BLaER1 (cell line): ENCODE measurements around the gene SAMD11.

Source experiments
- H3K27ac ChIP-seq: shearing (Covaris generic); formaldehyde crosslinking; 2 replicates; pipeline ENCODE4 v1.8.1; 2022
- H3K27me3 ChIP-seq: shearing (Covaris generic); formaldehyde crosslinking; 2 replicates; pipeline ENCODE4 v1.8.1; 2022
- H3K36me3 ChIP-seq: shearing (Covaris generic); formaldehyde crosslinking; 2 replicates; pipeline ENCODE4 v1.8.1; 2022
- H3K4me1 ChIP-seq: shearing (Covaris generic); formaldehyde crosslinking; 2 replicates; pipeline ENCODE4 v1.8.1; 2022
- H3K4me2 ChIP-seq: shearing (Covaris generic); formaldehyde crosslinking; 2 replicates; pipeline ENCODE4 v1.8.1; 2022
- H3K4me3 ChIP-seq: shearing (Covaris generic); formaldehyde crosslinking; 2 replicates; pipeline ENCODE4 v1.8.1; 2022
- H3K9ac ChIP-seq: shearing (Covaris generic); formaldehyde crosslinking; 2 replicates; pipeline ENCODE4 v1.8.1; 2022
- H3K9me3 ChIP-seq: shearing (Covaris generic); formaldehyde crosslinking; 2 replicates; pipeline ENCODE4 v1.8.1; 2022
- H4K20me1 ChIP-seq: shearing (Covaris generic); formaldehyde crosslinking; 2 replicates; pipeline ENCODE4 v1.8.1; 2022
- Cebpa-rat ChIP-seq: shearing (Covaris generic); IDR thresholded peaks from 2 replicates; pipeline ENCODE4 v1.8.1; 2022

SAMD11 gene

GRCh38 chr1:905071-905749 lies 18.5 kb upstream of the SAMD11 start:
- H3K27me3 ChIP-seq, result no peaks in the 10 kb centered on the region
- peak overlapping the region; percentile 82 for H3K9ac ChIP-seq
- no peaks in the 10 kb centered on the region for H3K36me3 ChIP-seq
- H3K4me3 ChIP-seq, result peak overlapping the region; percentile 69
- H4K20me1 ChIP-seq, result peaks cover 16% of the 10 kb centered on the region
- H3K4me1 ChIP-seq, result peaks cover 42% of the 10 kb centered on the region
- peak overlapping the region; percentile 89 for H3K4me2 ChIP-seq
- H3K27ac ChIP-seq, result peak overlapping the region; percentile 85
- no peak for TF ChIP-seq Cebpa-rat
- H3K9me3 ChIP-seq, result no peaks in the 10 kb centered on the region

GRCh38 chr1:905811-906599 lies 17.7 kb upstream of the SAMD11 start:
- Histone ChIP-seq H3K4me1 (peaks cover 50% of the 10 kb centered on the region), H3K27ac (peak overlapping the region; percentile 11; the same call in 1 of the 2 replicates), H3K27me3 (no peaks in the 10 kb centered on the region), H3K9me3 (no peaks in the 10 kb centered on the region), H4K20me1 (peaks cover 16% of the 10 kb centered on the region), H3K4me2 (peak overlapping the region; percentile 89), H3K9ac (peak overlapping the region; percentile 82), H3K4me3 (peak overlapping the region; percentile 69), H3K36me3 (no peaks in the 10 kb centered on the region)
- no peak for TF ChIP-seq Cebpa-rat

- no peaks in the 10 kb centered on the region for H3K36me3 ChIP-seq
- H3K9me3 ChIP-seq, result no peaks in the 10 kb centered on the region
- peaks cover 16% of the 10 kb centered on the region for H4K20me1 ChIP-seq
- H3K4me3 ChIP-seq, result peak overlapping the region; percentile 69
- H3K9ac ChIP-seq, result peak overlapping the region; percentile 82
- no peaks in the 10 kb centered on the region for H3K27me3 ChIP-seq
- H3K4me1 ChIP-seq, result peaks cover 58% of the 10 kb centered on the region
- H3K4me2 ChIP-seq, result peak overlapping the region; percentile 89
- H3K27ac ChIP-seq, result no peak overlapping the region
- TF ChIP-seq Cebpa-rat, result no peak
Measured at GRCh38 chr1:906600-907420, 16.9 kb upstream of the SAMD11 start.

- Histone ChIP-seq H3K4me3 (no peak overlapping the region), H3K36me3 (no peaks in the 10 kb centered on the region), H4K20me1 (peaks cover 16% of the 10 kb centered on the region), H3K4me1 (peaks cover 68% of the 10 kb centered on the region), H3K27me3 (no peaks in the 10 kb centered on the region), H3K4me2 (peak overlapping the region; percentile 89), H3K9ac (no peak overlapping the region), H3K9me3 (no peaks in the 10 kb centered on the region), H3K27ac (no peak overlapping the region)
- no peak for TF ChIP-seq Cebpa-rat
Measured at GRCh38 chr1:907611-908451, 15.9 kb upstream of the SAMD11 start.

- Histone ChIP-seq H3K36me3 (no peaks in the 10 kb centered on the region), H3K4me3 (no peak overlapping the region), H3K27ac (no peak overlapping the region), H3K27me3 (no peaks in the 10 kb centered on the region), H4K20me1 (peaks cover 16% of the 10 kb centered on the region), H3K9me3 (no peaks in the 10 kb centered on the region), H3K4me2 (no peak overlapping the region), H3K9ac (no peak overlapping the region), H3K4me1 (peaks cover 71% of the 10 kb centered on the region)
- TF ChIP-seq Cebpa-rat, result no peak
Measured at GRCh38 chr1:908661-909060, 15.1 kb upstream of the SAMD11 start.

GRCh38 chr1:909861-910310 lies 13.8 kb upstream of the SAMD11 start:
- peak overlapping the region; percentile 59 for H3K4me3 ChIP-seq
- H3K9ac ChIP-seq, result peak overlapping the region; percentile 68
- no peaks in the 10 kb centered on the region for H3K9me3 ChIP-seq
- peaks cover 79% of the 10 kb centered on the region for H3K4me1 ChIP-seq
- H3K36me3 ChIP-seq, result no peaks in the 10 kb centered on the region
- no peaks in the 10 kb centered on the region for H3K27me3 ChIP-seq
- peaks cover 16% of the 10 kb centered on the region for H4K20me1 ChIP-seq
- H3K4me2 ChIP-seq, result peak overlapping the region; percentile 93
- peak overlapping the region; percentile 76 for H3K27ac ChIP-seq
- TF ChIP-seq Cebpa-rat, result no peak

GRCh38 chr1:910311-910880 lies 13.3 kb upstream of the SAMD11 start:
- H3K27ac ChIP-seq, result peak overlapping the region; percentile 76
- TF ChIP-seq Cebpa-rat, result no peak
- no peaks in the 10 kb centered on the region for H3K9me3 ChIP-seq
- H3K36me3 ChIP-seq, result no peaks in the 10 kb centered on the region
- H3K27me3 ChIP-seq, result no peaks in the 10 kb centered on the region
- peaks cover 14% of the 10 kb centered on the region for H4K20me1 ChIP-seq
- H3K4me2 ChIP-seq, result peak overlapping the region; percentile 93
- H3K4me3 ChIP-seq, result peak overlapping the region; percentile 59
- H3K9ac ChIP-seq, result peak overlapping the region; percentile 68
- peaks cover 83% of the 10 kb centered on the region for H3K4me1 ChIP-seq

- H3K9me3 ChIP-seq, result no peaks in the 10 kb centered on the region
- peaks cover 83% of the 10 kb centered on the region for H3K4me1 ChIP-seq
- peak overlapping the region; percentile 68 for H3K9ac ChIP-seq
- H3K27me3 ChIP-seq, result no peaks in the 10 kb centered on the region
- no peaks in the 10 kb centered on the region for H3K36me3 ChIP-seq
- H4K20me1 ChIP-seq, result peaks cover 7% of the 10 kb centered on the region
- peak overlapping the region; percentile 93 for H3K4me2 ChIP-seq
- peak overlapping the region; percentile 76 for H3K27ac ChIP-seq
- no peak for TF ChIP-seq Cebpa-rat
- H3K4me3 ChIP-seq, result peak overlapping the region; percentile 59
Measured at GRCh38 chr1:910881-911721, 12.6 kb upstream of the SAMD11 start.
